Hematopoietic multipotent progenitor cell (in vitro differentiated cells): ENCODE data around the gene ANO4. TPM values are rescaled to one million over a fixed set of nuclear protein-coding genes. Genes with fewer than 3 reads are reported as not detected.
"Not testable (repeated sequence)": the region's sequence is repeated elsewhere in the genome, so short reads cannot be mapped to it uniquely, and the experiment has no call there.

ENCODE experiments used
- DNase-seq, 3 donors: peaks; one replicate each; pipeline ENCODE4 v3.0.0-alpha.2; 2011 to 2015; ENCODE audit warnings: low read depth in 2 of 3, low spot score in 2 of 3
- total RNA-seq: library from RNA; depleted of rRNA; stranded (reverse); fragments of >200 nt; gene quantifications from one replicate; pipeline ENCODE4 v1.2.3, GENCODE V29; 2012

ANO4 gene
- total RNA-seq, 1 donor = not detected

DNA sequence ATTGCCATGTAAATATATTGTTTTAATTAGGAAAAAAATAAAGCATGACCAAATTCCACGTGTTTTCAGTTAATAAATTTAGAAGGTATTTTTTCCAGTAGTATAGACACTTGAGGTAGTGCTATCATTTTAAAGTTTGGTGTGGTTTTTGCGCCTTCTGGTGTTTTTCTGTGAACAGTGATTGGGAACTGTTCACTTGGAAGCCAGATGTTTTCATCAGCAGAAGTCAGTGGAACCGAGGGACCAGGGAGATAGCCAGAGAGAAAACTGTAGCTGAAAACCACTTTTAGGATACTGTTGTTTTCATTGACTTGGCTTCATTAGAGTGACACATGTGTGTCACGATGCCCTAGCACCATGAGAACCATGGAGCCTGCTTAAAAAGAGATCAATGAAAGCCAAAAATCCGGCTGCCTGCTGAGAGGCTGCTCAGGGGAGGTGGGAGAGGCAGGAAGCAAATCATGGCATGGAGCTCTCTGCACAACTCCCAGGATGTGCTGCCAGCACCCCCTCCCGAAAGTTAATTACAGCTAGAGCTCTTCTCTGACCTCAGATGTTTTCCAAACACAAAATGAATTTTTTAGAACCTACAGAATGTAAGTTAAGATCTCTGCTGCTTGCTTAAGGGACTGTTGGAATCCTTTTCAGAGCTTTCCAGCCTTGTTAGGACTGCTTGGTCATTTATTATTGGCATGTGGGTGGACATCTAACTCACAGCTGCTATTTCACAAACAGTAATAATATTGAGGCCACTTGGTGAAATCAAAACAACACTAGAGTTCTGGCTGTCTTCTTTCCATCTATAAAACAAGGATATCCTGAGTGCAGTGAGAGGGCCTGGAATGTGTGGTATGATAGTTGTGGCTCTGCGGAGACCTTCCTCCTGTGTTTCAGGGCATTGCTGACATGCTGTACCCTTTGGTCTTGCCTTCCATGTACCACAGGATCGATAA is 192.3 kb downstream of the ANO4 start:
- DNase-seq = no peak

DNA sequence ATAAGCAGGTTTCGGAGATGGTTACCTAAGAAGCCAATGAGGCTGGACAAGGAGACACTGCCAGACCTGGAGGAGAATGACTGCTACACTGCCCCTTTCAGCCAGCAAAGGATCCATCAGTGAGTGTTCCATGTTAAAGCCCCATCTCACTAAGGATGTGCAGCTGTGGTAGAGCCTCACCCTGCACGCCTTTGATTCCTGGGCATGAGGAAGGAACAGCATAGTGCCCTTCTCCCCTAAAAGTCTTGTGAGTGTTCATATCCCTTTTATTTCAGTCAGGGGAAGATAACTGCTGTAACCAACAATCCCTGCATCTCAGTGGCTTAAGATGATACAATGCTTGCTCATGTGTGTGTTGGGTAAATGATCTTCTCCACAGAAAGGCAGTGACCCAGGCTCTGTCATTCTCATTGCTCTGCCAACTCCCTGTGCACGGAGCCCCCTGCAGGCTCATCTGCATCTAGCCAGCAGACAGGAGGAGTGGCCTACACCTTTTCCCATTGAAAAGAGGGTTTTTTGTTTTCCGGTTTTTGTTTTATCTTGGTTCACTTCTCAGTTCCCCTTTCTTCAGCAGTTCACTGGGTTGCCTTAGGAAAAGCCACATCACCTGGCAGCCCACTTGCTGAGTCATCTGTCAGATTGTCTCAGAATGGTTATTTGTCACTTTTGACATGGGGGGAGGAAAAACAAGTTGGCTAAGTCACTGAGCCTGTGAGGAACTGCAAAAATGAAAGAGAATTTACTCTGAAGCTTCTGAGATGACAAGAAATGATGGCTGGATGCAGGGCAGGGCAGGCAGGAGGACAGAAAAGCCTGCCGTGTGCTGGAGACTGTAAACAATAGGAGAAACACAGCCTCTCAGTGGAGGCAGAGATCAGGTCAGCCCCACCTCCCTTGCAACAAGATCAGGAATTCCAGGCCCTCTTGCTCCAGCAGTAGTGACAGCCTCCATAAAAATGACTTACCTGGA is 193.3 kb downstream of the ANO4 start:
- DNase-seq = peak in 2 of 3 donors; percentile 95 to 99

DNA sequence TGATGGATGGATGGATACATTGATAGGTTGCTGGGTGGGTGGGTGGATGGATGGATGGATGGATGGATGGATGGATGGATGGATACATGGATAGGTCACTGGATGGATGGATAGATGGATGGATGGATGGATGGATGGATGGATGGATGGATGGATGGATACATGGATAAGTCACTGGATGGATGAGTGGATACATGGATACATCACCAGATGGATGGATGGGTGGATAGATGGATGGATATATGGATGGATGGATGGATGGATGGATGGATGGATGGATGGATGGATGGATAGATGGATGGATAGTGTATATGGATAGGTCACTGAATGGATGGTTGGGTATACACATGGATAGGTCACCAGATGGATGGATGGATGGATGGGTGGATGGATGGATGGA is 194.9 kb downstream of the ANO4 start:
- DNase-seq = not testable (repeated sequence)

DNA sequence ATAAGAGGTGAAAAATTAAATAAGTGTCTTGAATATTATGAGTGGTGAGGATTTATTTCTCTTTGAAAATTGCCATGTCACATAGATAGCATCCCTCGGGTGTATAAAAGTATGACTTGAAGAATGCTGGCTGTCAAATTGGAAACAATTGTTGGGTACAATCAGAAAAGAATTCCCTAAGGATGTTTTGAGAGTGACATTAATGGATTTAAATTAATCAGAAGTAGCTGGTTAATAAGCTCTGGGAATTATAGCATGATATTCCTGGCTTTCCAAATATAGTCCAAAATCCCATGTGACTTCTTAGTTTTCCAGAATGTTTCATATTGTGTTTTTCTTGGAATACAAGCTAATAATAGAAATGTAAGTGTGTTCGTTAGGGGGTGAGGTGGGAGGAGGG is 196.5 kb downstream of the ANO4 start:
- no peak for DNase-seq

DNA sequence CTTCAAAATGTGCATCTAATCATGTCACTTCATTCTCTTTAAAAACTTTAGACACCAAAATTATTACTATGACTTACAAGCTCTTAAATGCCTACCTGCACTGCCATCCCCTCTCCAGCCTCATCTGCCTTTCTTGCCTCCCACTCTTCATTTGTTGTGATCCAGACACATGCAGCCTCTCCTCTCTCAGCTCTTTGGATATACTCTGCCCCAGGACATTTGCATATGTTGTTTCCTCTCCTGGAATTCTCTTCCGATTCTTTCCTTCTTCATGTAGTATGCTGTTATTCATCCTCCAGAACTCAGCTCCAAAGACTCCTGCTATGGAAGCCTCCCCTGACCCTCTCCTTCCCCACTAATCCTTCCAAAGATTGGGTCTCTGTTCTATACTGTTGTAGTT is 197.6 kb downstream of the ANO4 start:
- DNase-seq = no peak

DNA sequence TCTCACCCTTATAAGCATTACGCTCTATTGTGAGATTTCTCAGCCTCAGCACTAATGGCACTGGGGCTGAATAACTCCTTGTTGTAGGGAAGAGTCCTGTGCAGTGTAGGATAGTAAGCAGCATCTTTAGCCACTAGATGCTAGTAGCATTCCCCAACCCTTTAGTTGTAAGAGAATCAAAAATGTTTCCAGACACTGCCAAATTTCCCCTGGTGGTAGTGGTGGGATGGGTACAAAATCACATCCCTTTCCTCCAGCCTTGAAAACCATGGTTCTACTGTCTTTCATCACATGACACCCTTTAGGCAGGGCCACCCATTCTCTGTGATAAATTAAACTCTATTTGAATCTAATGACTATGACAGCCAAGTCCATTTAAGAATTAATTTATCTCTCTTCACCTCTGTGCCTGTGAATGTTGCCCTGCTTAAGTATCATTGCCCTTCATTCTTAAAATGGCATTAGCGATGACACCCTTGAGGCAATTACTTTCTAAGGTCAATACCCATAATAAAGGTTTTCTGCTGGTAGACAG is 199.4 kb downstream of the ANO4 start:
- no peak for DNase-seq

DNA sequence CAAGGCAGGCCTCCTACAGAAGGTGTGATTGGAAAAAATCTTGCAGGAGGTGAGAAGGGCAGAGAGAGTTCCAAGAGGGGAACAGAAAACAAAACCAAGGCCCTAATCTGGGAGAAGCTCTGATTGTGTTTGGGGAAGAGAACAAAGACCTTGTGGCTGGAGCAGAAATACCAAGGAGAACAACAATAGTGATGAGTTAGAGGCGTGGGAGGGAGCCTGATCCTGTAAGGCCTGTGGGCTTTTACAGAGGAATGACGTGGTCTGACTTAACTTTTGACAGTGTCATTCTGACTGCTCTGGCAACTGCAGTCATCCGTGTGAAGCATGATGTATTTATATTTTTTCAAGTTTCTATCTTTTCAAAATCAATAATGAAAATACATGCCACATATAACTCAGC is 200.6 kb downstream of the ANO4 start:
- DNase-seq = no peak

DNA sequence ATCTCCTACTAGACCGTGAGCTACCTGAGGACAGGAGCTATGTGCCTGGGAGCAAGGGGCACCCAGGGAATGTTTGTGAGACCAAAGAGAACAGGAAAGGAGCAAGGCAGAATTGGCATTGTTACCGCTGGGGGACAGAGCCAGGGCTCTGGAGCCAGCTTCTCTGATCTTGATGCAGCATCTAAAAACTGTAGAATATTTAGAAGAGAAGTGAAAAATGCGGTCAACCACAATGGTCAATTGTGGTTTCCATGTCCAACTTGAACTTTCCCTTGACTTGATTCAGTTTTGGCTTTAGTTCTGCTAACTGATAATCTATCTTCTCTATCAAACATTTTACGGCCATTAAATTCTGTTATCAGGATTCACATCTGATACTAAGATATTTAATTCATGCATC is 201.2 kb downstream of the ANO4 start:
- no peak for DNase-seq

DNA sequence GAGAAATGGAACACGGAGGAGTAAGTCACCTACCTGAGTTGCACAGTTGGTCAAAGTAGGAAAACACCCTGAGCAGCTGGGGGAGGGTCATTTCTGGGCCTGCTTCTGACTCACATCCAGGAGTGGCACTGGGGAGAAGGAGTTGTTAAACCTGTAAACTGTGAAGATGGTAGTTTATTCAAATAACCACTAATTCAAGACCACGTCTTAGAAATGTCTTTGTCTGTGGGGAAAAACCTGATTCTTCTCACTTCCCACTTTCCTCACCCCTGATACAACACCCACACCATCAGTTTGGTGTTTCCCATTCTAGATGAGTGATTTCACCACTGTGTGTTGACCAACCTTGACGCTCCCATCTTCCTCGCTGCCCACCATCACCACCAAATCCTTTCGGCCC is 207.1 kb downstream of the ANO4 start:
- DNase-seq = no peak

DNA sequence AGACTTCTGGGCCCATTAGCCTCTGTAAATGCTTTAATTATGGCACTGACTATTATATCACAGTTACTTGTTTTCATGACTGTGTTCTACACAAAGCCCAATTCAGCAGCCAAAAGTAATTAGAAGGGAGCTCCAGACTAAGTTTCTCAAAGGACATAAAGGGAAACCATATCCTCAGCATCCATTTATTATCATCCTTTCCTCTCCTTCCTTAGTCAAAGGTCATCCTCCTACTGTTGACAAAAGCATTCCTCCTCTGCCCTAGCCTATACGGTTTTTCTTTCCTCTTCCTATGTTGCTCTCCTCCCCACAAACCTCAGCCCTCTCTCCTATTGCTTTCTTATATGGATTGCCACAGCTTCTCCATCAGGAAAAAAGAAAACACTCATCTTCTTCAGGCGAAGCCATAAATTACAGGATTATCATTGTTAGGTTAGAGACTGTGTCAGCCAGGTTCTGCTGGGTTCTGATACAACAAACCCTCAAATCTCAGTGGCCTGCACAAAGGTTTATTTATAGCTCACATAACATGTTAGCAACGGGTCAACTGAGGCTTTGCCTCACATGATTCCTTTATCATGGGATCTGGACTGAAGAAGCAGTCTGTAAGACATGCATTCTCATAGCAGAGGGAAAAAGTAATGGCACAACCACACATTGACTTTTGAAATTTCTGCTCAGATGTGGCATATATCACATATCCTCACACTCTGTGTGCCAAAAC is 208.3 kb downstream of the ANO4 start:
- no peak for DNase-seq

DNA sequence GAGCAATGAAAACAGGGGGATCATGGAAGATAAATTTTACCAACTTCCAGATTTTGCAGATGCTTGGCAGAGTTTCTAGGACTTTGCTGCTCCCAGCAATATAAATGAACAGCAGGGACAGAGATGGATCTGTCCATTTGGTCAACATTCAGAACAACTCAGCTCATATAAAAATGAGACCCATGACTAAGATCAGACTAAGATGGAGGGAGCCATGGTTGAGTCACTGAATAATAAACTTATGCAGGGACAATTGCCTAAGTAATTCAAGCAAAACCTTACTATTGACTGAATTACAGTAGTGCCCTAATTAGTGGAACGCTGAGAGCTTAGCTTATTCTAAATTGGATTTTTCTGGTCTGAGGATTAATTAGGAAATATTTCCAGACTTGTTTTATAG is 210.3 kb downstream of the ANO4 start:
- DNase-seq = no peak

DNA sequence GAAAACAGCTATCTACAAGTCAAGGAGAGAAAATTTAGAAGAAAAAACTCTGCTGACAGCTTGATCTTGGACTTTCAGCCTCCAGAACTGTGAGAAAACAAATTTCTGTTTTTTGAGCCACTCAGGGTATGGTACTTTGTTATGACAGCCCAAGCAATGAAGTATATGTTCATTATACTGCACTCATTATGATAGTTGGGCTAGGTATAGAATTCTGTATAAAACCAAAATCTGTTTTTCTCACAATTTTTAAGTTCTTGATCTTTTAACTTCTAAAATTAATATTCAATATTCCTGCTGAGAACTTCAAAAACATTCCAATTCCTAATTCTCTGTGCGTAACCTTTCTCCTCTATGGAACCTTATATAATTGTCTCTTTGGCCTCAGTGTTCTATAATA is 214.7 kb downstream of the ANO4 start:
- no peak for DNase-seq

DNA sequence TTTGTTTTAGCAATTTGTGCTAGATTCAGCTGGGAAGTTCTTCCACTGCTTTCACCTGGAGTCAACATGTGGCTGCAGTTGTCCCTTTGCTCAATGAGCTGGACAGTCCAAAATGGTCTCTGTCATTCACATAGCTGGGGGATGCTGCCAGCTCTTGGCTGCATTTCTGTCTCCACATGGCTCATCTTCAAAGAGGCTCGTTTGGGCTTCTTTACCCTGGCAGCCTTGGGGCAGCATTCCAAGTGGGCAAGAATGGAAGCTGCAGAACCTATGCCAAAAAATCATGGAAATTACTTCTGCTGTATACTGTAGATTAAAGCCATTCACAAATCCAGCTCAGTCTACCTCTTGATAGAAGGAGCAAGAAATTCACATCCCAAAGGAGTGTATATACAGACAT is 216.3 kb downstream of the ANO4 start:
- no peak for DNase-seq

DNA sequence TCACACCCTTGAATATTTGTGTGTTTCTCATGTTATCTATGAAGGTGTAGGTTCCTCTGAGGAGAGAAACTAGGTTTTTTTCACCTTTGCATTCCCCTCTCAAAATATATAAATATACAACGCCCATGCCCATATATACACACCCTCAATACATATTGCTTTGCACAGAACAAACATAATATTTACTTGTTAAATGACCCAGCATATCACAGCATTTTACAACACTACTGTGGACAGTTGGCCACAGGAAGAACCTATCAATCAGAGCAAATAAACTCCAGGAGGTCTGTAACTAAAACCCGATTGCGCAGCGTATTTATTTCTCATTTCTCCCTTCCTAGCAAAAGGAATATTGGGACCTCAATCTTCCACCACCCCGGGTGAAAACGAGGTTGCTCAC is 219.4 kb downstream of the ANO4 start:
- no peak for DNase-seq

DNA sequence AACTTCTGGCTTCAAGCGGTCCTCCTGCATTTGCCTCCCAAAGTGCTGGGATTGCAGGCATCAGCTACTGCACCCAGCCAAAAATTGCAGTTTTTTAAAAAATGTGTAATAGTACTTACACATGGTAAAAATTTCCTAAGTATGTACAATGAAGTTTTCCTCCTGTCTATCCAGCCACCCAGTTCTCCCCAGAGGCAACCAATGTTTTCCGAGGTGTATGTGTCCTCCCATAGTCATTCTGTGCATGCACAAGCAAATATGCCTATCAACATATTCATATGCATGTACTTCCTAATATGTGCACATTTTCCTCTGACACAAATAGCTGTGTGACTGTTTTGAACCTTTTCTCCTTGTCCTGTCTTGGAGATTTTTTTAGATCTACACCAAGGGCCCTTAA is 220.5 kb downstream of the ANO4 start:
- no peak for DNase-seq

DNA sequence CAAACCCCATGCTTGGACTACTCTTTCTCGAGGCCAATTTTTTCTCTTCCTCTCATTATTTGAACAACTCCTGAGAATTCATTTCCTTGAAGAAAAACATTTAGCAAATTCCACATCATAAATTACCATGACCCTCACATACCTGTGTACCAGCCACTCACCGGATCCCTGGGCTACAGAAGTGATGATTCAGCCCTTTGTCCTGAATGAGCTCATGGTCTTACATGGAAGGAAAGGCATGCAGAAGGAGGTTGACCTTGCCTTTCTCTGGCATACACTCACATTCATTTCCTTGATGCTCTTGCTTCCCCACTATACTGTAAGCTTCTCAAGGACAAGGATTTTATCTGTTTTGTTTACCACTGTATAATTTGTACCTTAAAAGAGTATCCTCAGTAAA is 224.0 kb downstream of the ANO4 start:
- DNase-seq = no peak

DNA sequence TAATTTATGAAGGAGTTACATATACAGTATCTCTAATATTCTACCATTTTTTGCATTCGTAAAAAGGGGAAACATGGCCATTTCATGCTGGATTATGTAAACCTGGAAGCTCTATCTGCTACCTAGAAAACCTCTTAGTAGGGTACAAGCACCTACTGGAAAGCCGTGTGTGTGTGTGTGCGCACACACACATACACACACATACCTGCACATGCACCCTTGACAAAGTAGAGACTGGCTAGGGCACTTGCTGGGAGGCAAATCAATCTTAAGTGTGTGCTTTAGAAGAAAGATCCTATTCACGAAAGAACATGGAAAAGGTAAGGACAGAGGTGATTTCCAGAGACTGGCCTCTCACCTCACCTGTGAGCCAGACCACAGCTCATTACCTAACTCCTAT is 224.6 kb downstream of the ANO4 start:
- no peak for DNase-seq

DNA sequence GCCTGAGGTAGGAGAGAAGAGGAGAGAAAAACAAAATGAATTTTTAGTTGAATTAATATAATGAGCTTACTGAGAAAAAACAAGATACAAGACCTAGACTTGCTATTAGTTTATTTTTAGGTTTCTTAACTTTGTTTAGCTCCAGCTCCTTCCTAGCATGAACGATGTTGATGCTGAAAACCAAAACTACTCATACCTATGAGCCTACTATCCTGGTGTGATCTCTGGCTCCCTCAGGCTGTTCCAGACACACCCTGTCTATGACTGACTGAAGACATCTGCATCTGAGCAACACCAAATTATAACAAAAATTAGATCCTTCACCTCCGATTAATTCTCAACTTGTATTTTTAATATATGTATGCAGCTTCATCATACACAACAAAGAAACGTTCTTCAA is 225.1 kb downstream of the ANO4 start:
- no peak for DNase-seq

DNA sequence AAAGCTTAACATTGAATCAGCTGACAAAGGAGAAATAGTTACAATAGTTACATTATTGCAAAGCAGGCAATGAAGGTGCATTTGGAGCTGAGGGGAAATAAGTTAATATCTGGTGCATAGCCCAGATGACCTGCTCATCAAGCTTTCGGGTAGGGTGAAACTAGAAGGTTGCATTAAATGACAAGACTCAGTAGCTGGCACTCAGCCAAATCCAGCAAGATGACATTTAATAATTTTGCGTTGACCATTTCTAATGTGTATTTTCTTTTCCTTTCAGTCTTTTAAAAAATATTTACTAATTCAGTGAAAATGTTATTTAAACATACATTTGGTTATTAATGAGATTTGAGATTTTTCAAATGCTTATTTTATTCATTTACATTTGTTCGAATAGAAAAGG is 226.9 kb downstream of the ANO4 start:
- no peak for DNase-seq

DNA sequence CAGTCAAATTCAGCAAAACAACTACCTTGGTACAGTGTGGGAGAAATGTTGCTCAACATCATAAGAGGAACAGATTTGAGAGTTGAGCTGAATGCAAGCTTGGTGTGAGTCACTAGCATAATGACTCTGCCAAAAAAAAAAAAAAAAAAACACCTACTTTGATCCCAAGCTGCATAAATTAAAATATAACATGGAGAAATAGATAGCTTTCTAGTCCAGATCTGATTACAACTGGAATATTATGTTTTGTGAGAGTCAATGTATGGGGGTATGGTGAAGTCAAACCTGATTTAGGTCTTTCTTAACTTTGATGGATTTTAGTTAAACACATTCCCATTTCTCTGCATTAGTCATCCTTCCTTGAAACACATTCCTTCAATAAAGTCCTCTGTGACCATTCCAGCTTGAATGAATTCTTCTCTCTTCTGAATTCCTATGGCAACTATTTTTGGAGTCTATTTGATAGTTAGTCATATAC is 227.4 kb downstream of the ANO4 start:
- no peak for DNase-seq

DNA sequence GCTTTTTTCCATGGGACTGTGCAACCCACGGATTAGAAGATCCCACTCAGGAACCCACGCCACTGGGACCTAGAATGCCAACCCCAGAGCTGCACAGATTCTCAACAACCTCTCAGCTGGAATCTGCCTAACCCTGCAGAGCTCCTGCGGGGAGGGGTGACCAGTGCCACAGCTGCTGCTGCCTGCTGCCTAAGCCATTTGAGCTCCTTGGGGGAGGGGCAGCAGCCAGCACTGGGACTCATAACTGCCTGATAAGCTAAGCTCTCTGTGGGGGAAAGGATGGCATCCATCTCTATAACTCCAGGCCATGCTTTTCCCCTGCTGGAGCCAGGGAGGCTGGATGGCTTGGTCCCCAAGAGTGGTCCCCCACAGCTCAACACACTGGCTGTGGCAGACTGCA is 232.6 kb downstream of the ANO4 start:
- no peak for DNase-seq
